GM10266 (cell line): Measurements from ENCODE around the gene TBCD.
"Not testable (repeated sequence)": the region's sequence is repeated elsewhere in the genome, so short reads cannot be mapped to it uniquely, and the experiment has no call there.

Experiments
- DNase-seq: peaks from one replicate; pipeline ENCODE4 v3.0.0; 2012; ENCODE audit errors: extremely low spot score
- TF ChIP-seq, protein P1 (sequence below): IDR thresholded peaks from 2 replicates; pipeline ENCODE4 v1.5.1; 2012; ENCODE audit warnings: mild to moderate bottlenecking, low read depth; ENCODE audit not compliant: control insufficient read depth, insufficient read depth; ENCODE audit errors: missing control alignments

Gene TBCD

DNA sequence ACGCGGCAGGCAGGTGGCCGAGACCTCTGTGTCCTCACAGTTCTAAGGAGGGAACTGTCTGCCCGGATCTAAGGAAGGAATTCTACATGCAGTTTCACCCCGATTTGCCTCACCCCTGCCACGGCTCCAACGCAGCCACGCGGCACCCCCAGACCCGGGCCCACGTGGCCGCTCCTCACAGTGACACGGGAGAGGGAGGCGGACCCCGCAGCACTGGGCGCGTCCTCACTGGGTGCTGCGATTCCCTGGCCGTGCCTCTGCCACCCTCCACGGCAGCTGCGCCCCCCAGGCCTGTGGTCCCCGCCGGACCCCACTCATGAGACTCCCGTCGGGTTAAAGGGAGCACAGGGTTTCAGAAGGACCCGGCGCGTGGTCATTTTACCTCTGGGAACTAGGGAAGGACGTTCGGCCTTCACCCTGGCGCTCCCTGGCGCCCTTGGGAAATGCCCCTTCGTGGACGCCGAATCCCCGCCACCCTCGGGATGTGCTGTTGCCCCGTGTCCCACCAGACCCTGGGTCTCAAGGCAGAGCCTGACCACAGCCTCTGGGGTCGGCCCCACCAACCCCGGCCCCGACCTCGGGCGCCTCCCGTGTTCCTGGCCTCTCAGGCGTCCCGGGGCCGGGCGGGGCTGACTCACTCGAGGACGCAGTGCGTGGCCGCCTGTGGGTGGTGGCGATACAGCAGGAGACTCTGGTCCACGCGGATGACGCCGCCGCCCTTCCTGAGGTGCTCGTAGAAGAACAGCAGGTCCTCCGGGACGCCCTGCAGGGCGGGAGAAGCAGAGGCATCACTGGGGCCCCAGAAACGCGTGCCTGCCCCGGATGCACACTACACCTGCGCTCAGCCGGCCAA, 208.8 kb downstream of the TBCD start:
- DNase-seq: no peak
- TF ChIP-seq, protein P1, sequence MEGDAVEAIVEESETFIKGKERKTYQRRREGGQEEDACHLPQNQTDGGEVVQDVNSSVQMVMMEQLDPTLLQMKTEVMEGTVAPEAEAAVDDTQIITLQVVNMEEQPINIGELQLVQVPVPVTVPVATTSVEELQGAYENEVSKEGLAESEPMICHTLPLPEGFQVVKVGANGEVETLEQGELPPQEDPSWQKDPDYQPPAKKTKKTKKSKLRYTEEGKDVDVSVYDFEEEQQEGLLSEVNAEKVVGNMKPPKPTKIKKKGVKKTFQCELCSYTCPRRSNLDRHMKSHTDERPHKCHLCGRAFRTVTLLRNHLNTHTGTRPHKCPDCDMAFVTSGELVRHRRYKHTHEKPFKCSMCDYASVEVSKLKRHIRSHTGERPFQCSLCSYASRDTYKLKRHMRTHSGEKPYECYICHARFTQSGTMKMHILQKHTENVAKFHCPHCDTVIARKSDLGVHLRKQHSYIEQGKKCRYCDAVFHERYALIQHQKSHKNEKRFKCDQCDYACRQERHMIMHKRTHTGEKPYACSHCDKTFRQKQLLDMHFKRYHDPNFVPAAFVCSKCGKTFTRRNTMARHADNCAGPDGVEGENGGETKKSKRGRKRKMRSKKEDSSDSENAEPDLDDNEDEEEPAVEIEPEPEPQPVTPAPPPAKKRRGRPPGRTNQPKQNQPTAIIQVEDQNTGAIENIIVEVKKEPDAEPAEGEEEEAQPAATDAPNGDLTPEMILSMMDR: no peak

DNA sequence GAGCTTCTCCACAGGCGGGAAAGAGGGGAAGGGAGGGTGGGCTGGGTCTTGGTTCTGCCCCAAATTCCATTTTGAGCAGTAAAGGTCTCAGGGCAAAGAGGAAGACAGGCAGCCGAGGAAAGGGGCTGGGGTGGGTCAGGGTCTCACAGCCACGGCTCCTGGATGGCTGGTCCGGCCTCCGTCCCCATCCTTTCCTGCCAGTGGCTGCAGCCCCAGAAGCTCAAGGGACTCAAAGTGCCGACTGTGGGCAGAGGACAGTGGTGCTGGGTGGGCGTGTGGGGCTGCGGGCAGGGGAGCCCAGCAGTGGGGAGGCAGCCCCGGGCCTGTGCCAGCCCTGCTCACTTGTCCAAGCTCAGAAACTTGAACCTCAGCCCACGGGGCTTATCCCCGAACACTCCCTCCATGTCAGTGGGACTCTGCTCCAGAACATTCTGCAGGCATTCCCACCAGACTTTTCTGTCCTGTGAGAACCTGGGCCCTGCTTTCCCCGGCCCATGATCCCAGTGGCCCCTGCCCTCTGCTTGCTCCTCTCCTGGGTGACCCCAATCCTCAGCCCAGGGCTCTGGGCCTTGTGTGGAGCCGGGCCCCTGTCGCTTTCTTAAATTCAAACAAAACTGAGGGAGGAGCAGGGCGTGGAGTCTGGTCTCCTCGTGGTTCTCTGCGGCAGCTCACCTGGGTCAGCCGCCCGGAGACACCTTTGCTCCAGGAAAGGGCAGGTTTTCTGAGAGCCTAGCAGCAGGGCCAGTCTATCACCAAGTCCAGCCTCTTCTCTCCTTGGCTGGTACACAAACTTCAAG, 209.7 kb downstream of the TBCD start:
- no peak for DNase-seq
- TF ChIP-seq, protein P1: no peak

DNA sequence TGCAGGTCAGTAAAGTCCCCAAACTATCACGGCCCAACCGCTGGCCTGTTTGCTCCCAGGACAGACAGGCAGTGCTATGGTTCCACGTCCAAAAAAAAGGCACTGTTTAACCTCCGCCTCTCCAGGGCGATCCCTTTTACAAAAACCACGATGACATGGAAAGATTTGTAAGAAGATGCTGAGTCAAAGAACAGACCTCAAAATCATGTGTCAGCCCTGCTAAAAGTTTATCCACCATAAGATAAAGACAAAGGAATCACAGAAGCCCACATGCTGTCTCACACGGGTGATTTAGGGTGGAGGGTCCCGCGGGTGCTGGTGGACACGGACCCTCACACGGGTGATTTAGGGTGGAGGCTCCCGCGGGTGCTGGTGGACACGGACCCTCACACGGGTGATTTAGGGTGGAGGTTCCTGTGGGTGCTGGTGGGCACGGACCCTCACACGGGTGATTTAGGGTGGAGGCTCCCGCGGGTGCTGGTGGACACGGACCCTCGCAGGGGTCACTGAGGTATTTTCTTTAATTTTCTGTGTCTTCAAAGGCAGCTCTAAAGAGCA, 210.4 kb downstream of the TBCD start:
- no peak for DNase-seq
- TF ChIP-seq, protein P1: no peak

DNA sequence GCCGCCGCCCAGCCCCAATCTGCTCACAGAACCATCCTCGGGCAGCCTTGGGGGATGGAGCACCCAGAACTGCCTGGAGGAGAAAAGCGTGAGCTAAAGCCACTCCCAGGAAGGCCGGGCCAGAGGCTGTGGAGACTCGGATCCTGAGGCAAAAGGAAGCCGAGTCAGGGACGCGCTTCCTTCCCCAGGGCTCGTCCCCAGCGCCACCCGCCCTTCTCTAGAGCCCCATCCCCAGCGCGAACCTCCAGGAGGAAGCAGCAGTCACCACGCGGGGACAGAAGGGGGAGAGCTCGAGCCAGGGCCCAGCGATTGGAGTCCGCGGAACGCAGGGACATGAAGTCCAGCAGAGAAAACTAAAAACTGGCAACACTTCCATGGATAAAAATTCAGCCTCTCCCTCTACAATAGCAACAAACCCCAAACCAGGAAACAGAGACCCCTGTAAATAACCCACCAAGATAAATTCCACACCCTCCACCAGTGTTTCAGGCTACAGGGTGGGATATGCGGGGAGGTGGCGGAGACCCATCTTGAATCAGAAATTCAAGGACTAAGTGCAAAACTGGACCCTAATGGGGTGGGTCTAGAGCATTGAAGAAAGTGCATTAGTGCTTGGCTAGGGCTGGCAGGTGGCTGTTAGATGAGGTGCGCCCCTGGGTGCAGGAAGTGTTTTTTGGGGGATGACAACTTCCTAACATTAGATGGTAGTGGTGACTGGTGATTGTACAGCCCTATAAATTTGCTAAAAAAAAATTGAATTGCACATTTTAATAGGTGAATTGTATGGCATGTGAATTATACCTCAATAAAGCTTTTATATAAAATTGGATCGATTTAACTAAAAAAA, 211.5 kb downstream of the TBCD start:
- TF ChIP-seq, protein P1: peak; percentile 62
- DNase-seq: peak; percentile 78

DNA sequence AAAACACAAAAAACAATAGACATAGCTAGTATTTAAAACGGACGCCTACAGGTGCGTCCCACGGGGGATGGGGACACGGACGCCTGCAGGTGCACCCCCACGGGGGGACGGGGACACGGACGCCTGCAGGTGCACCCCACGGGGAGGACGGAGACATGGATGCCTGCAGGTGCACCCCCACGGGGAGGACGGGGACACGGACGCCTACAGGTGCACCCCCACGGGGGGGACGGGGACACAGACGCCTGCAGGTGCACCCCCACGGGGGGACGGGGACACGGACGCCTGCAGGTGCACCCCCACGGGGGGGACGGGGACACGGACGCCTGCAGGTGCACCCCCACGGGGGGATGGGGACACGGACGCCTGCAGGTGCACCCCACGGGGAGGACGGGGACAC, 212.6 kb downstream of the TBCD start:
- not testable (repeated sequence) for DNase-seq

DNA sequence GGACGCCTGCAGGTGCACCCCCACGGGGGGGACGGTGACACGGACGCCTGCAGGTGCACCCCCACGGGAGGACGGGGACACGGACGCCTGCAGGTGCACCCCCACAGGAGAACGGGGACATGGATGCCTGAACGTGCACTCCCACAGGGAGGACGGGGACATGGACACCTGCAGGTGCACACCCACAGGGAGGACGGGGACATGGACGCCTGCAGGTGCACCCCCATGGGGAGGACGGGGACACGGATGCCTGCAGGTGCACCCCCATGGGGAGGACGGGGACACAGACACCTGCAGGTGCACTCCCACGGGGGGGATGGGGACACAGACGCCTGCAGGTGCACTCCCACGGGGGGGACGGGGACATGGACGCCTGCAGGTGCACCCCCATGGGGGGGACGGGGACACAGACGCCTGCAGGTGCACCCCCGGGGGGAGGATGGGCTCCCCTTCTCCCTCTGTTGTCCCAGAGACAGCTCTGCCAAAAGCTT, 213.0 kb downstream of the TBCD start:
- TF ChIP-seq, protein P1: no peak
- DNase-seq: no peak

DNA sequence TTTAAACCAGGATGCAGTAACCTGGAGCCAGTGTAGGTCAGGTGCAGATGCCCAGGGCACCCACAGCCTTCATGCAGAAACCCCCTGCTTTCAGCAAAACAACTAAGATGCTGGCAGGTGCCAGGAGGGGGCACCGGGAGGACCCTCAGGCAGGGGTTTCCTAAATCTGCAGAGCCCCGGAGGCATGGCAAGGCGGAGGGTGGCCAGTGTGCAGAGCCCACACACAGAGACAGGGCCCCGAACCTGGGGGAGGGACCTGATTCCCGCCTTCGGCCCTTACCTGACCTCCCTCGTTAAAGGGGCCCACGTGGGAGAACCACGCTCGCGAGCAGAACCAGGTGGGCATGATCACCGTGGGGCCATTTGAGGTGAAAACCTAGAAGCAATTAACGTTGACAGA, 213.5 kb downstream of the TBCD start:
- TF ChIP-seq, protein P1: no peak

More for the DNA sequence above, 213.5 kb downstream of the TBCD start:
- DNase-seq: no peak
